Panc1 (cell line): ENCODE results near the gene AHCY.

Experiments used
- CTCF ChIP-seq: fragments of 450-650 bp; IDR thresholded peaks from 2 replicates; pipeline ENCODE4 v1.5.1; 2017; ENCODE audit warnings: mild to moderate bottlenecking
- POLR2AphosphoS5 ChIP-seq: IDR thresholded peaks from 2 replicates; pipeline ENCODE4 v1.6.1; 2012; ENCODE audit warnings: mild to moderate bottlenecking, low read depth, low read length, moderate library complexity
- REST ChIP-seq, 2 experiments: IDR thresholded peaks; 2 replicates each; pipeline ENCODE4 v1.6.1; 2011 to 2012; ENCODE audit warnings: low read depth in 2 of 2, control low read depth in 1 of 2, low read length in 1 of 2, mild to moderate bottlenecking in 1 of 2, moderate library complexity in 1 of 2; ENCODE audit not compliant: insufficient read depth in 1 of 2
- SIN3A ChIP-seq: IDR thresholded peaks from 2 replicates; pipeline ENCODE4 v1.6.1; 2012; ENCODE audit warnings: low read depth, mild to moderate bottlenecking, low read length, moderate library complexity, borderline replicate concordance; ENCODE audit not compliant: insufficient read depth
- TCF7L2 ChIP-seq: IDR thresholded peaks from 2 replicates; pipeline ENCODE4 v1.6.1; 2011; ENCODE audit warnings: mild to moderate bottlenecking, low read depth, low read length, inconsistent platforms

DNA sequence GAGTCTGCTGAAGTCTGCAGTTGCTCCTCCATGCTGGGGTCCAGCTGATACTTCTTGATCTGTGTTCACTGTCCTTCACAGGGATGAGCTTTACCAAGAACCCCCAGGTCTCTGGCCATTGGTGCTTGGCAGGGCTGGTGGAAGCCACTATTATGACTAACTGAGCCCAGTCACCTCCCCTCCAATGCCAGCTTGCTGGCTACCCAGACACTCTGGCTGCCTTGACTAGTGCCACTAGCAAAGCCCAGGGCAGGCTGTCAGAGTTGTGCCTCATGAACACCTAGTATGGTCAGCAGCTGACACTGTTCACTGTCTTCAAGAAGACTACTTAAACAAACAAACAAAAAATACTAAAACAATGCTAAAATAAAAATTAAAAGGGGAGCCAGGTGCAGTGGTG lies 53.1 kb downstream of the AHCY start:
- no peak for TF ChIP-seq CTCF
- TF ChIP-seq POLR2AphosphoS5 = no peak
- no peak for TF ChIP-seq REST (IDR thresholded peaks at IDR 0.05; ENCODE audit: insufficient read depth in 1 of 2, low read depth in 2 of 2, low read length in 1 of 2)
- no peak for TF ChIP-seq SIN3A
- no peak for TF ChIP-seq TCF7L2
